ENCODE measurements around the gene DCUN1D5.

- no peak for TF ChIP-seq CTCF (conservative IDR thresholded peaks at IDR 0.05 in 1 of 2, IDR thresholded peaks at IDR 0.05 in 1 of 2; ENCODE audit: low read depth in 1 of 2, low read length in 2 of 2)
- TF ChIP-seq EZH2 (IDR thresholded peaks at IDR 0.05; ENCODE audit: low read length, missing control alignments), result no peak
Measured at GRCh38 chr11:103111400-103111799, 19.4 kb upstream of the DCUN1D5 start.

Data from fibroblast of lung (primary cell).